GM18951 (cell line): ENCODE results near the gene SMARCA2.

ENCODE experiments used
- POLR2A ChIP-seq: IDR thresholded peaks from 4 replicates; pipeline ENCODE4 v1.6.1; 2011; ENCODE audit warnings: mild to moderate bottlenecking; ENCODE audit not compliant: insufficient read length, insufficient read depth; ENCODE audit errors: extremely low read depth
- in situ Hi-C: fragments of 300-500 bp; cut with MboI; formaldehyde crosslinking; loops from one replicate; pipeline ENCODE4 v1.12.0; 2022; ENCODE audit warnings: low sequenced_read_pairs, mixed read lengths, inconsistent platforms; ENCODE audit not compliant: unreplicated experiment

The SMARCA2 gene

GRCh38 chr9:2014696-2015580, at the start of gene SMARCA2:
Gene SMARCA2 (plus strand): TSS chr9:2015347. CDS start chr9:2029023, 13,676 bp downstream.
- TF ChIP-seq POLR2A, result peak; percentile 72
- in situ Hi-C loops, result no loop called here

- TF ChIP-seq POLR2A, result no peak
- in situ Hi-C loops, result no loop called here
Measured at GRCh38 chr9:1966725-1967366, 48.3 kb upstream of the SMARCA2 start.

- in situ Hi-C loops, result no loop called here
- TF ChIP-seq POLR2A, result no peak
Measured at GRCh38 chr9:1969160-1969559, 46.0 kb upstream of the SMARCA2 start.

- TF ChIP-seq POLR2A, result no peak
- in situ Hi-C loops, result no loop called here
Measured at GRCh38 chr9:1969898-1970297, 45.2 kb upstream of the SMARCA2 start.

- in situ Hi-C loops, result no loop called here
- no peak for TF ChIP-seq POLR2A
Measured at GRCh38 chr9:1972672-1973071, 42.5 kb upstream of the SMARCA2 start.

- no peak for TF ChIP-seq POLR2A
- in situ Hi-C loops, result no loop called here
Measured at GRCh38 chr9:1977026-1977425, 38.1 kb upstream of the SMARCA2 start.

- TF ChIP-seq POLR2A, result no peak
- in situ Hi-C loops, result no loop called here
Measured at GRCh38 chr9:1978941-1979340, 36.2 kb upstream of the SMARCA2 start.

GRCh38 chr9:1979741-1980367, 35.3 kb upstream of the SMARCA2 start:
- in situ Hi-C loops, result no loop called here
- no peak for TF ChIP-seq POLR2A

GRCh38 chr9:1980387-1980786, 34.8 kb upstream of the SMARCA2 start:
- in situ Hi-C loops, result no loop called here
- TF ChIP-seq POLR2A, result no peak

GRCh38 chr9:1982074-1982473, 33.1 kb upstream of the SMARCA2 start:
- no peak for TF ChIP-seq POLR2A
- in situ Hi-C loops, result no loop called here

- TF ChIP-seq POLR2A, result no peak
- in situ Hi-C loops, result no loop called here
Measured at GRCh38 chr9:1986341-1986740, 28.8 kb upstream of the SMARCA2 start.

- no peak for TF ChIP-seq POLR2A
- in situ Hi-C loops, result no loop called here
Measured at GRCh38 chr9:1989500-1989899, 25.6 kb upstream of the SMARCA2 start.

- no peak for TF ChIP-seq POLR2A
- in situ Hi-C loops, result no loop called here
Measured at GRCh38 chr9:1994180-1994579, 21.0 kb upstream of the SMARCA2 start.
